Measurements from ENCODE around the gene AKR1B15.
A peak's percentile ranks its signal among the peaks of the same experiment; 100 is the strongest.
"Not testable (repeated sequence)": the region's sequence is repeated elsewhere in the genome, so short reads cannot be mapped to it uniquely, and the experiment has no call there.

The AKR1B15 gene

GRCh38 chr7:134548877-134549276 lies at the start of gene AKR1B15:
Gene AKR1B15, plus strand, starts transcription at chr7:134549110. Its CDS starts 15,510 bp downstream, at chr7:134564620.
- DNase-seq (ENCODE audit: low spot score): peak; percentile 71

- no peak for DNase-seq (ENCODE audit: low spot score)
These were observed 48.5 kb upstream of the AKR1B15 start for GRCh38 chr7:134500406-134500805.

- no peak for DNase-seq (ENCODE audit: low spot score)
These were observed 47.9 kb upstream of the AKR1B15 start for GRCh38 chr7:134500982-134501381.

GRCh38 chr7:134502463-134503371 lies 46.2 kb upstream of the AKR1B15 start:
- DNase-seq (ENCODE audit: low spot score): peak; percentile 22

GRCh38 chr7:134504660-134505164 lies 44.2 kb upstream of the AKR1B15 start:
- DNase-seq (ENCODE audit: low spot score): peak; percentile 42

- DNase-seq (ENCODE audit: low spot score): peak; percentile 38
These were observed 43.1 kb upstream of the AKR1B15 start for GRCh38 chr7:134505856-134506255.

- DNase-seq (ENCODE audit: low spot score): no peak
These were observed 39.9 kb upstream of the AKR1B15 start for GRCh38 chr7:134509010-134509409.

- DNase-seq (ENCODE audit: low spot score): no peak
These were observed 38.3 kb upstream of the AKR1B15 start for GRCh38 chr7:134510646-134511045.

- DNase-seq (ENCODE audit: low spot score): peak; percentile 55
These were observed 36.6 kb upstream of the AKR1B15 start for GRCh38 chr7:134512271-134512670.

GRCh38 chr7:134513169-134513752 lies 35.6 kb upstream of the AKR1B15 start:
- peak; percentile 72 for DNase-seq (ENCODE audit: low spot score)

GRCh38 chr7:134514106-134514505 lies 34.8 kb upstream of the AKR1B15 start:
- peak; percentile 7 for DNase-seq (ENCODE audit: low spot score)

GRCh38 chr7:134514663-134515062 lies 34.2 kb upstream of the AKR1B15 start:
- DNase-seq (ENCODE audit: low spot score): peak; percentile 82

GRCh38 chr7:134515569-134516468 lies 33.1 kb upstream of the AKR1B15 start:
- DNase-seq (ENCODE audit: low spot score): peak; percentile 92

GRCh38 chr7:134520130-134520529 lies 28.8 kb upstream of the AKR1B15 start:
- DNase-seq (ENCODE audit: low spot score): no peak

- no peak for DNase-seq (ENCODE audit: low spot score)
These were observed 26.3 kb upstream of the AKR1B15 start for GRCh38 chr7:134522601-134523000.

- DNase-seq (ENCODE audit: low spot score): not testable (repeated sequence)
These were observed 23.5 kb upstream of the AKR1B15 start for GRCh38 chr7:134525449-134525848.

- not testable (repeated sequence) for DNase-seq (ENCODE audit: low spot score)
These were observed 22.2 kb upstream of the AKR1B15 start for GRCh38 chr7:134526552-134527248.

- peak; percentile 13 for DNase-seq (ENCODE audit: low spot score)
These were observed 20.9 kb upstream of the AKR1B15 start for GRCh38 chr7:134527979-134528371.

GRCh38 chr7:134528749-134529148 lies 20.2 kb upstream of the AKR1B15 start:
- no peak for DNase-seq (ENCODE audit: low spot score)

GRCh38 chr7:134530460-134530859 lies 18.4 kb upstream of the AKR1B15 start:
- DNase-seq (ENCODE audit: low spot score): no peak

- no peak for DNase-seq (ENCODE audit: low spot score)
These were observed 16.5 kb upstream of the AKR1B15 start for GRCh38 chr7:134532180-134532953.
